ENCODE results near the gene DISC1. TPM values are rescaled to one million over a fixed set of nuclear protein-coding genes. Genes with fewer than 3 reads are reported as not detected.

DISC1 gene
- total RNA-seq, 2 experiments from 2014 or later: 12.6 to 14.7 TPM

- DNase-seq (no peak), ATAC-seq (no peak)
- H3K27ac Mint-ChIP-seq: peak overlapping the region; percentile 21
- H3K27me3 Mint-ChIP-seq (ENCODE audit: low read depth): no peaks in the 10 kb centered on the region
- peaks cover 19% of the 10 kb centered on the region for H3K36me3 Mint-ChIP-seq (ENCODE audit: low read depth)
- peaks cover 5% of the 10 kb centered on the region for H3K9me3 Mint-ChIP-seq (ENCODE audit: insufficient read depth)
- H3K4me3 Mint-ChIP-seq: no peak overlapping the region
- ChIA-PET CTCF (interaction anchor here (1.8 kb wide), 1 partner anchor 43 kb away, joined by 4 read pairs; no protein-coding TSS in a partner anchor), POLR2A (no interaction called here)
- no peaks in the 10 kb centered on the region for H3K4me1 Mint-ChIP-seq (ENCODE audit: low read depth)
These were observed 173.5 kb downstream of the DISC1 start for GRCh38 chr1:231800108-231800507.

- H3K36me3 Mint-ChIP-seq (ENCODE audit: low read depth): peaks cover 19% of the 10 kb centered on the region
- H3K27ac Mint-ChIP-seq: no peak overlapping the region
- ChIA-PET POLR2A (no interaction called here), CTCF (no interaction called here)
- no peak overlapping the region for H3K4me3 Mint-ChIP-seq
- peaks cover 5% of the 10 kb centered on the region for H3K9me3 Mint-ChIP-seq (ENCODE audit: insufficient read depth)
- DNase-seq (no peak), ATAC-seq (no peak)
- H3K4me1 Mint-ChIP-seq (ENCODE audit: low read depth): no peaks in the 10 kb centered on the region
- no peaks in the 10 kb centered on the region for H3K27me3 Mint-ChIP-seq (ENCODE audit: low read depth)
These were observed 174.5 kb downstream of the DISC1 start for GRCh38 chr1:231801042-231801585.

DNA sequence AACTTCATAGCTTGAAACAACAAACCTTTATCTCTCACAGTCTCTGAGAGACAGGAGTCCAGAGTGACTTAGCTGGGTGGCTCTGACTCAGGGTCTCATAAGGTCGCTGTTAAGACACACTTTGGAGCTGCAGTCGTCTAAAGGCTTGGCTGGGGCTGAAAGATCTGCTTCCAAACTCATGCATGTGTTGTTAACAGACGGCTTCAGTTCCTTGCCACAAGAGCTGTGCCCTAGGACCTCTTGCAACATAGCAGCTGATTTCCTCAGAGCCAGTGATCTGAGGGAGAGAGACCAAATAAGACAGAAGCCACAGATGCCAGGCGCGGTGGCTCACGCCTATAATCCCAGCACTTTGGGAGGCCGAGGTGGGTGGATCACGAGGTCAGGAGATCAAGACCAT is 176.8 kb downstream of the DISC1 start:
- no peaks in the 10 kb centered on the region for H3K27me3 Mint-ChIP-seq (ENCODE audit: low read depth)
- no peak overlapping the region for H3K4me3 Mint-ChIP-seq
- no peak for DNase-seq
- CTCF ChIA-PET: interaction anchor here (0.8 kb wide), 1 partner anchor 46 kb away, joined by 3 read pairs; no protein-coding TSS in a partner anchor
- H3K4me1 Mint-ChIP-seq (ENCODE audit: low read depth): no peaks in the 10 kb centered on the region
- H3K9me3 Mint-ChIP-seq (ENCODE audit: insufficient read depth): peaks cover 5% of the 10 kb centered on the region
- H3K36me3 Mint-ChIP-seq (ENCODE audit: low read depth): peaks cover 19% of the 10 kb centered on the region
- POLR2A ChIA-PET: no interaction called here
- H3K27ac Mint-ChIP-seq: no peak overlapping the region
- ATAC-seq: no peak

- H3K4me3 Mint-ChIP-seq: no peak overlapping the region
- ChIA-PET CTCF (interaction anchor here (1.2 to 2.6 kb wide), 2 partner anchors 50 to 52 kb away, joined by 3 to 12 read pairs; no protein-coding TSS in a partner anchor), POLR2A (no interaction called here)
- H3K27ac Mint-ChIP-seq: no peak overlapping the region
- H3K36me3 Mint-ChIP-seq (ENCODE audit: low read depth): peaks cover 8% of the 10 kb centered on the region
- no peaks in the 10 kb centered on the region for H3K4me1 Mint-ChIP-seq (ENCODE audit: low read depth)
- H3K27me3 Mint-ChIP-seq (ENCODE audit: low read depth): no peaks in the 10 kb centered on the region
- peak; percentile 82 for ATAC-seq
- H3K9me3 Mint-ChIP-seq (ENCODE audit: insufficient read depth): peaks cover 5% of the 10 kb centered on the region
- peak; percentile 44 for DNase-seq
These were observed 180.3 kb downstream of the DISC1 start for GRCh38 chr1:231806623-231807495.

GRCh38 chr1:231807541-231807940 is 181.0 kb downstream of the DISC1 start:
- Mint-ChIP-seq H3K4me3 (no peak overlapping the region), H3K27me3 (ENCODE audit: low read depth) (no peaks in the 10 kb centered on the region), H3K27ac (no peak overlapping the region), H3K36me3 (ENCODE audit: low read depth) (peaks cover 5% of the 10 kb centered on the region), H3K4me1 (ENCODE audit: low read depth) (no peaks in the 10 kb centered on the region), H3K9me3 (ENCODE audit: insufficient read depth) (peaks cover 1% of the 10 kb centered on the region)
- POLR2A ChIA-PET: no interaction called here
- CTCF ChIA-PET: interaction anchor here (1.2 to 2.6 kb wide), 2 partner anchors 51 to 53 kb away, joined by 3 to 12 read pairs; no protein-coding TSS in a partner anchor
- ATAC-seq (no peak), DNase-seq (no peak)

GRCh38 chr1:231808116-231808515 is 181.5 kb downstream of the DISC1 start:
- POLR2A ChIA-PET: no interaction called here
- Mint-ChIP-seq H3K4me1 (ENCODE audit: low read depth) (no peaks in the 10 kb centered on the region), H3K9me3 (ENCODE audit: insufficient read depth) (no peaks in the 10 kb centered on the region), H3K36me3 (ENCODE audit: low read depth) (peaks cover 5% of the 10 kb centered on the region), H3K27me3 (ENCODE audit: low read depth) (no peaks in the 10 kb centered on the region), H3K27ac (no peak overlapping the region), H3K4me3 (no peak overlapping the region)
- CTCF ChIA-PET: interaction anchor here (1.2 to 2.6 kb wide), 2 partner anchors 51 to 54 kb away, joined by 3 to 12 read pairs; no protein-coding TSS in a partner anchor
- no peak for DNase-seq
- ATAC-seq: no peak

GRCh38 chr1:231808990-231809389 is 182.4 kb downstream of the DISC1 start:
- CTCF ChIA-PET: no interaction called here
- Mint-ChIP-seq H3K4me1 (ENCODE audit: low read depth) (no peaks in the 10 kb centered on the region), H3K27ac (no peak overlapping the region), H3K9me3 (ENCODE audit: insufficient read depth) (no peaks in the 10 kb centered on the region), H3K4me3 (no peak overlapping the region), H3K36me3 (ENCODE audit: low read depth) (peaks cover 7% of the 10 kb centered on the region), H3K27me3 (ENCODE audit: low read depth) (no peaks in the 10 kb centered on the region)
- ATAC-seq: no peak
- DNase-seq: no peak
- POLR2A ChIA-PET: no interaction called here

GRCh38 chr1:231810415-231810814 is 183.8 kb downstream of the DISC1 start:
- Mint-ChIP-seq H3K9me3 (ENCODE audit: insufficient read depth) (no peaks in the 10 kb centered on the region), H3K4me1 (ENCODE audit: low read depth) (no peaks in the 10 kb centered on the region)
- CTCF ChIA-PET: no interaction called here

DNA sequence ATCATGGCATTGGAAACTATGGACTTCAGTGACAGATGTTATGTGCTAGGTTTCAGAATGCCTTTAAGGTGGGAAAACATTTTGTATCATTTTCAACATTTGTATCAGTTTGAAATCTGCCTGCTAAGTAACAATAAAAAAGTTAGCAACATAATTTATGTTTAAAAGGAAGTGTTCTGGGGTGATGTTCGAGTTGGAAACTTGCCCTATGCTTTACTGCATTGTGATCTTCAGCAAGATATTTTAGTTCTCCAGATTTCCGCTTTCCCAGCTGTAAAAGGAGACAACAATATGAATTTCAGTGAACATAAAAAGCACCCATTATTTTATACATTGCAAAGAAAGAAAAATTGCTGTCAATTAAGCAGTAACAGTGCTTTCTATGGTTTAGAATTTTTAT is 187.4 kb downstream of the DISC1 start:
- CTCF ChIA-PET: no interaction called here
- Mint-ChIP-seq H3K9me3 (ENCODE audit: insufficient read depth) (no peaks in the 10 kb centered on the region), H3K36me3 (ENCODE audit: low read depth) (peaks cover 11% of the 10 kb centered on the region), H3K27me3 (ENCODE audit: low read depth) (no peaks in the 10 kb centered on the region), H3K4me1 (ENCODE audit: low read depth) (no peaks in the 10 kb centered on the region), H3K27ac (no peak overlapping the region), H3K4me3 (no peak overlapping the region)
- ATAC-seq: no peak
- POLR2A ChIA-PET: interaction anchor here (0.6 kb wide), 1 partner anchor 398 kb away, joined by 4 read pairs; no protein-coding TSS in a partner anchor
- no peak for DNase-seq

More at GRCh38 chr1:231810415-231810814, 183.8 kb downstream of the DISC1 start:
- ATAC-seq: no peak
- peaks cover 7% of the 10 kb centered on the region for H3K36me3 Mint-ChIP-seq (ENCODE audit: low read depth)
- H3K4me3 Mint-ChIP-seq: no peak overlapping the region
- H3K27ac Mint-ChIP-seq: no peak overlapping the region
- DNase-seq: no peak
- H3K27me3 Mint-ChIP-seq (ENCODE audit: low read depth): no peaks in the 10 kb centered on the region
- POLR2A ChIA-PET: no interaction called here

GRCh38 chr1:231814521-231814920 is 187.9 kb downstream of the DISC1 start:
- no peak overlapping the region for H3K4me3 Mint-ChIP-seq

GRCh38 chr1:231817801-231818200 is 191.2 kb downstream of the DISC1 start:
- H3K9me3 Mint-ChIP-seq (ENCODE audit: insufficient read depth): no peaks in the 10 kb centered on the region
- ChIA-PET POLR2A (no interaction called here), CTCF (interaction anchor here (1.4 kb wide), 1 partner anchor 61 kb away, joined by 4 read pairs; no protein-coding TSS in a partner anchor)
- no peak overlapping the region for H3K27ac Mint-ChIP-seq
- H3K4me3 Mint-ChIP-seq: no peak overlapping the region
- no peaks in the 10 kb centered on the region for H3K4me1 Mint-ChIP-seq (ENCODE audit: low read depth)
- ATAC-seq (no peak), DNase-seq (no peak)
- H3K27me3 Mint-ChIP-seq (ENCODE audit: low read depth): no peaks in the 10 kb centered on the region
- H3K36me3 Mint-ChIP-seq (ENCODE audit: low read depth): peaks cover 6% of the 10 kb centered on the region

More at GRCh38 chr1:231814521-231814920, 187.9 kb downstream of the DISC1 start:
- Mint-ChIP-seq H3K4me1 (ENCODE audit: low read depth) (no peaks in the 10 kb centered on the region), H3K36me3 (ENCODE audit: low read depth) (peaks cover 11% of the 10 kb centered on the region), H3K9me3 (ENCODE audit: insufficient read depth) (no peaks in the 10 kb centered on the region), H3K27me3 (ENCODE audit: low read depth) (no peaks in the 10 kb centered on the region), H3K27ac (no peak overlapping the region)
- POLR2A ChIA-PET: interaction anchor here (0.6 kb wide), 1 partner anchor 399 kb away, joined by 4 read pairs; no protein-coding TSS in a partner anchor
- CTCF ChIA-PET: no interaction called here
- no peak for DNase-seq
- no peak for ATAC-seq

GRCh38 chr1:231818337-231818736 is 191.7 kb downstream of the DISC1 start:
- no peak overlapping the region for H3K27ac Mint-ChIP-seq
- ChIA-PET POLR2A (no interaction called here), CTCF (interaction anchor here (1.4 kb wide), 1 partner anchor 62 kb away, joined by 4 read pairs; no protein-coding TSS in a partner anchor)
- no peaks in the 10 kb centered on the region for H3K27me3 Mint-ChIP-seq (ENCODE audit: low read depth)
- H3K4me3 Mint-ChIP-seq: no peak overlapping the region
- no peaks in the 10 kb centered on the region for H3K4me1 Mint-ChIP-seq (ENCODE audit: low read depth)
- no peaks in the 10 kb centered on the region for H3K9me3 Mint-ChIP-seq (ENCODE audit: insufficient read depth)
- ATAC-seq: no peak
- peaks cover 6% of the 10 kb centered on the region for H3K36me3 Mint-ChIP-seq (ENCODE audit: low read depth)
- no peak for DNase-seq

Data from activated CD8-positive, alpha-beta T cell treated with anti-CD3 and anti-CD28 coated beads, Interleukin-2, amount 10 ng/mL, durations not matched to agents 7 days and 5 days (primary cell).